DND-41 (cell line): ENCODE measurements around the gene KITLG.

ENCODE experiments used
- ATAC-seq: fragments of 200-7000 bp; cut with Tn5 transposase; 3 replicates; pipeline ENCODE4 v1.9.1; 2021; ENCODE audit warnings: low read depth; ENCODE audit not compliant: insufficient read depth
- DNase-seq: peaks from one replicate; pipeline ENCODE4 v3.0.0-alpha.2; 2020
- H2AFZ ChIP-seq: 2 replicates; pipeline ENCODE4 v1.6.0; 2012; ENCODE audit warnings: low read depth, low read length
- H3K27ac ChIP-seq: 2 replicates; pipeline ENCODE4 v1.5.1; 2012; ENCODE audit warnings: low read length, inconsistent platforms
- H3K27me3 ChIP-seq: fragments of 200-600 bp; sonication (generic); 2 replicates; pipeline ENCODE4 v1.6.0; 2012; ENCODE audit warnings: low read length, mild to moderate bottlenecking, inconsistent platforms; ENCODE audit not compliant: insufficient read depth, poor library complexity
- H3K36me3 ChIP-seq: 2 replicates; pipeline ENCODE4 v1.5.1; 2012; ENCODE audit warnings: low read length, inconsistent platforms; ENCODE audit not compliant: insufficient read depth
- H3K4me1 ChIP-seq: 2 replicates; pipeline ENCODE4 v1.5.1; 2012; ENCODE audit warnings: mild to moderate bottlenecking, low read length; ENCODE audit not compliant: insufficient read depth
- H3K4me2 ChIP-seq: 2 replicates; pipeline ENCODE4 v1.6.0; 2012; ENCODE audit warnings: mild to moderate bottlenecking, moderate library complexity, low read length, inconsistent platforms; ENCODE audit not compliant: insufficient read depth
- H3K4me3 ChIP-seq, 2 experiments: fragments of 200-600 bp in 1 of 2; shearing (Covaris generic) in 1 of 2; 2 replicates each; pipeline ENCODE4 v1.5.1; 2012 to 2016; ENCODE audit warnings: inconsistent platforms in 2 of 2, low read length in 2 of 2, mild to moderate bottlenecking in 2 of 2, low read depth in 1 of 2, moderate library complexity in 1 of 2
- H3K79me2 ChIP-seq: 2 replicates; pipeline ENCODE4 v1.6.0; 2012; ENCODE audit warnings: low read length, inconsistent platforms; ENCODE audit not compliant: insufficient read depth
- H3K9ac ChIP-seq: 2 replicates; pipeline ENCODE4 v1.6.0; 2012; ENCODE audit warnings: low read depth, mild to moderate bottlenecking, inconsistent platforms, low read length, moderate library complexity
- H3K9me3 ChIP-seq: 2 replicates; pipeline ENCODE4 v1.5.1; 2012; ENCODE audit warnings: low read length, moderate library complexity, mild to moderate bottlenecking, inconsistent platforms; ENCODE audit not compliant: insufficient read depth, severe bottlenecking
- H4K20me1 ChIP-seq: 2 replicates; pipeline ENCODE4 v1.6.0; 2012; ENCODE audit warnings: low read length; ENCODE audit not compliant: insufficient read depth
- CTCF ChIP-seq: IDR thresholded peaks from 2 replicates; pipeline ENCODE4 v1.5.1; 2012; ENCODE audit warnings: borderline replicate concordance, low read length, moderate library complexity, mild to moderate bottlenecking; ENCODE audit not compliant: poor library complexity, severe bottlenecking; ENCODE audit errors: extremely low read depth
- EZH2 ChIP-seq: IDR thresholded peaks from 3 replicates; pipeline ENCODE4 v1.6.1; 2012; ENCODE audit warnings: borderline replicate concordance, low read depth, mild to moderate bottlenecking, moderate library complexity, low read length, inconsistent platforms; ENCODE audit not compliant: severe bottlenecking

KITLG gene

GRCh38 chr12:88575361-88575970 is 4.8 kb downstream of the KITLG start:
- Histone ChIP-seq H2AFZ (no peak overlapping the region), H3K27ac (no peak overlapping the region), H3K4me2 (no peak overlapping the region), H4K20me1 (no peaks in the 10 kb centered on the region), H3K36me3 (no peaks in the 10 kb centered on the region), H3K9ac (no peak overlapping the region), H3K27me3 (peaks cover 3% of the 10 kb centered on the region), H3K4me1 (no peaks in the 10 kb centered on the region), H3K9me3 (no peaks in the 10 kb centered on the region), H3K79me2 (no peaks in the 10 kb centered on the region), H3K4me3 (no peak overlapping the region)
- ATAC-seq (no peak), DNase-seq (no peak)
- TF ChIP-seq EZH2 (no peak), CTCF (no peak)

DNA sequence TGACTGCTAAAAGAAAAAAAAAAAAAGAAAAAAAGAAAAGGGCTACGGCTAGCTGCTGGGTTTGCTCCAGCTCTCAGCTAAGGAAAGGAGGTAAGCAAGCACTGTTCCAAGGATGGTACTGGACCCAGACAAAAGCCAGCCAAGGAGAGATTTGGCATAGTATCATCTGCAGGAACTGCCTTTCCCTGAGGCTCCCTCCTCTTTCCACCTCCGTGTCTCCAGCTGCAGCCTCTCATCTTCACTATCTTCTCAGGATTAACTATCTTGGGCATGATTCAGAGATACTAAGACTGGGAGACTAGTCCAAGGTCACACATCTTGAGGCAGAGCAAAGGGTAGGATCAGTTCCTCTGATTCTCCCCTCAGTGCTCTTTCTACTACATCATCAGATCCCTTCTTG is 6.0 kb downstream of the KITLG start:
- no peak overlapping the region for H3K9ac ChIP-seq
- H3K9me3 ChIP-seq = no peaks in the 10 kb centered on the region
- TF ChIP-seq EZH2 (no peak), CTCF (no peak)
- H3K4me1 ChIP-seq = no peaks in the 10 kb centered on the region
- peaks cover 3% of the 10 kb centered on the region for H3K27me3 ChIP-seq
- no peaks in the 10 kb centered on the region for H3K36me3 ChIP-seq
- no peak overlapping the region for H3K27ac ChIP-seq
- H3K4me2 ChIP-seq = no peak overlapping the region
- H4K20me1 ChIP-seq = no peaks in the 10 kb centered on the region
- no peak for DNase-seq
- no peak overlapping the region for H2AFZ ChIP-seq
- no peak overlapping the region for H3K4me3 ChIP-seq
- H3K79me2 ChIP-seq = no peaks in the 10 kb centered on the region
- ATAC-seq = no peak

DNA sequence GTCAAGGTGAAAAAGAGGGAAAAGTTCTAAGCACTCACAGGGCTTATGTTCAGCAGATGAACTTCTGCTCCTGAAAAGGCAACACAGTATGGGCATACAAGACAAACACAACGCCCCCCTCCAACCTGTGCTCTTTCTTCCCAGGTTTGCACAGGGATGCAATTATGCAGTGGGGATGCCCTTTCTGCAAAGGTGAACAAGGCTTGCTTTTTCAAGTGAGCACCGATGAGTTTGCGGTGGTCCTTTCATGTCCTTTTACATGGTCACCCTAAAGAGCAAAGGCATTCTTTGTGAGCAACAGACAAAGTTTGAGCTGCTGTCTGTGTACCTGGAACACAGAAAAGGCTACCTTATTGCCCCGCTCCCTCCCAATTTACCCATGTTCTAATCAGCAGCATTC is 6.7 kb downstream of the KITLG start:
- TF ChIP-seq CTCF (no peak), EZH2 (no peak)
- no peaks in the 10 kb centered on the region for H3K9me3 ChIP-seq
- no peak for DNase-seq
- no peaks in the 10 kb centered on the region for H3K4me1 ChIP-seq
- no peak overlapping the region for H3K27ac ChIP-seq
- ATAC-seq = no peak
- no peak overlapping the region for H3K4me3 ChIP-seq
- no peak overlapping the region for H2AFZ ChIP-seq
- no peak overlapping the region for H3K9ac ChIP-seq
- no peak overlapping the region for H3K4me2 ChIP-seq
- H3K36me3 ChIP-seq = no peaks in the 10 kb centered on the region
- H3K79me2 ChIP-seq = no peaks in the 10 kb centered on the region
- peaks cover 3% of the 10 kb centered on the region for H3K27me3 ChIP-seq
- H4K20me1 ChIP-seq = no peaks in the 10 kb centered on the region
